HTERT RPE-1 (cell line): ENCODE results near the gene KRTAP10-4.
"Not testable (repeated sequence)": the region's sequence is repeated elsewhere in the genome, so short reads cannot be mapped to it uniquely, and the experiment has no call there.

Experiments used
- in situ Hi-C: fragments of 300-500 bp; cut with MboI; formaldehyde crosslinking; loops from 4 replicates; pipeline ENCODE4 v1.14.3; 2020; ENCODE audit warnings: low sequenced_read_pairs

KRTAP10-4 gene

DNA sequence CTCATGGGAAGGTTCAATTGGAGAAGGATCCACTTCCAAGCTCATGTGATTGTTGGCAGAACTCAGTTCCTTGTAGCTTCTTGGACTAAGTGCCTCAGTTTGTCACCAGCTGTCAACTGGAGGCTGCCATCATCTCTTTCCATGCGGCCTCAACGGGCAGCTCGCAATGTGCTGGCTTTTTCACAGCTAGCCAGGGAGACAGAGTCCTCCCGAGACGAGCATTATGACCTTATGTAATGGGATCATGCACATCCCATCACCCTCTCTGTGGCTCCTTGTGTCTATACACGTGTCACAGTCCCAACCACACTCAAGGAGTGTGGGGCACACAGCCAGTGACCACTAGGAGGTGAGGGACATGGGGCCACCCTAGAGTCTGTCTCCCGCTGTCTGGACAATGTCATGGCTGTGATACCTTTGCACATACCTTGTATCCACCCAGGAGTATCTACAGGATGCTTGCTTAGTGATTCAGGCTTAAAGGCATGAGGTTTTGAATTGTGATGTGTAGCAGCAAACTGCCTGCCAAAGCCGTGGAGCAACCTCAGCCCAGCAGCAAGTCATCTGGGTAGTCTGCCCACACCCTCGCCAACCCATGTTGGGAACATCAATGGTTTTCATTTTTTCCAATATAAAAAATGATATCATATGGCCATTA, 22.7 kb downstream of the KRTAP10-4 start:
- in situ Hi-C loops: no loop called here

DNA sequence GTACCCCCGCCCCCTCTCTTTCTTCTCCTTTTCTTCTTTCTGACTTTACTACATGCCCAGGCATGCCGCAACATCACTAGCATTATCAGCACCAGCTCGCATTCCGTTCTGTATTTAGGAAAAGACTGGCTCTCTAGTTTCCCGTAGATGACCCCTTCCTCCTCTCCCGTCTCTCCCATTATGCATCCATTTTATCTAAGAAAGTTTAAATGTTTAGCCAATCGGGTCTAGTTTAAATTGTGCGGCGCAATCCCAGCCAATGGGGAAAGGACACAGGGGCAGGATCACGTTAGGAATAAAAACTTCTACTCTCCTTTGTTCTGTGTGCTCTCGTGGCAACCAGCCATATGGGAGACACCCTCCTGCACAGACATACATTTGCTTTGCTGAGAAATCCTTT, 24.5 kb downstream of the KRTAP10-4 start:
- in situ Hi-C loops: no loop called here

DNA sequence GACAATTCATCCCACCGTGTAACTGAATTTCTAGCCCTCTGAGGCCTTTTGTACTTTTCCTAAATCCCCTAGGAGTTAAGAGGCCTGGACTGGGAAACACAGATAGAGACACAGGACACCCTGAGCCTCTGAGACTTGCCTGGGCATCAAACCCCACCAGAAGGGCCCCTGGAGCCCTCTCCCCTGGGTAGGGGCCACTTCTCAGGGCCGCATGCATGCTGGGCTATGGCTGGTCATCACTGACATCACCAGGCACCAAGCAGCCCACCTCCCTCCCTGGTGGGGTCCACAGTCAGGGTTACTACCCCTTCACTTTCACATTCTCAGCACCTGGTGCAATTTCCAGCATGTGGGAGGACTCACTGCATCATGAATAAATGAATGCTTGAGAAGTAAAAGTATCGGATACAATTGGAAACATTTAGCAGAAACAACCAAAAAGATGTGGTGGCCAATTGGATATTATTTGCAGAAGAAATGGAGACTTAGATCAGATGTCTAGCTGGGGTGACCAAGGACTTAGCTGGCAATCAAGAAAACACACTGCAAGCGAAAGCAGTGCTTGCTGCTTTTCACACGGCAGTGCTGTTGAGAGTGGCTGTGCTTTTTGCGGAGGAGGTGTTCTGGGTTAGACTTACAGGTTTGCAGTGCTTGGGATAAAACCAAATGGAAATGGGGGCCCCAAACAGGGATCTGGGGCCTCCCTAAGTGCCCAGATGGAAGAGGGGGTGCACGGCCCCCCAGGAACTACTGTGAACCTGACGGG, 25.9 kb downstream of the KRTAP10-4 start:
- in situ Hi-C loops: no loop called here

DNA sequence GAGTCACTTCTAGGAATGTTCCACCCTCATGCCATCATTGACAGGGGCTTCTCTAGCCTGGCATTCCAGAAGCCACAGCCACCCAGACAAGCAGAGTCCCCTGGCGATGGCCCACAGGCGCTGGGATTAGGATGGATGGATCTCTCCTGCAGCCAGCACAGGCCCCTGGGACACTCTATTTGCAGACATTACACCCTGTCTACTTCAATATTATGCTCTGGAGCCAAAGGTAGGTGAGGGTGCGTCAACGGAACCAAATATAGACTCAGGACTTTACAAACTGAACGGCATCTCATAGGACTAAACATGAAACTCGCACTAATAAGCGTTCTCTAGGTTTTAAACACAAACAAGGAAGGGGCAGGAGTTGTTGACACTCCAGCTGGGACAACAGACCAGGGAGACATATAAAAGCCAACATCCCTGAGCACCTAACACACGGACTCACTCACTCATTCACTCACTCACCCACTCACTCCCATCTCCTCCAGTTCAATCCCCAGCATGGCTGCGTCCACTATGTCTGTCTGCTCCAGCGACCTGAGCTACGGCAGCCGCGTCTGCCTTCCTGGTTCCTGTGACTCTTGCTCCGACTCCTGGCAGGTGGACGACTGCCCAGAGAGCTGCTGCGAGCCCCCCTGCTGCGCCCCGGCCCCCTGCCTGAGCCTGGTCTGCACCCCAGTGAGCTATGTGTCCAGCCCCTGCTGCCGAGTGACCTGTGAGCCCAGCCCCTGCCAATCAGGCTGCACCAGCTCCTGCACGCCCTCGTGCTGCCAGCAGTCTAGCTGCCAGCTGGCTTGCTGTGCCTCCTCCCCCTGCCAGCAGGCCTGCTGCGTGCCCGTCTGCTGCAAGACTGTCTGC, 26.8 kb downstream of the KRTAP10-4 start, which contains the start of gene KRTAP10-7:
Gene KRTAP10-7, plus strand, starts transcription at position 480 of the 861 bp plus-strand sequence. Its CDS starts 25 bp downstream, at position 505.
- in situ Hi-C loops: not testable (repeated sequence)

DNA sequence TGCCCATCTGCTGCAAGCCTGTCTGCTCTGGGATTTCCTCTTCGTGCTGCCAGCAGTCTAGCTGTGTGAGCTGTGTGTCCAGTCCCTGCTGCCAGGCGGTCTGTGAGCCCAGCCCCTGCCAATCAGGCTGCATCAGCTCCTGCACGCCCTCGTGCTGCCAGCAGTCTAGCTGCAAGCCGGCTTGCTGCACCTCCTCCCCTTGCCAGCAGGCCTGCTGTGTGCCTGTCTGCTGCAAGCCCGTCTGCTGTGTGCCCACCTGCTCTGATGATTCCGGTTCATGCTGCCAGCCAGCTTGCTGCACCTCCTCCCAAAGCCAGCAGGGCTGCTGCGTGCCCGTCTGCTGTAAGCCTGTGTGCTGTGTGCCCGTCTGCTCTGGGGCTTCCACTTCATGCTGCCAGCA, 27.6 kb downstream of the KRTAP10-4 start:
- in situ Hi-C loops: not testable (repeated sequence)

DNA sequence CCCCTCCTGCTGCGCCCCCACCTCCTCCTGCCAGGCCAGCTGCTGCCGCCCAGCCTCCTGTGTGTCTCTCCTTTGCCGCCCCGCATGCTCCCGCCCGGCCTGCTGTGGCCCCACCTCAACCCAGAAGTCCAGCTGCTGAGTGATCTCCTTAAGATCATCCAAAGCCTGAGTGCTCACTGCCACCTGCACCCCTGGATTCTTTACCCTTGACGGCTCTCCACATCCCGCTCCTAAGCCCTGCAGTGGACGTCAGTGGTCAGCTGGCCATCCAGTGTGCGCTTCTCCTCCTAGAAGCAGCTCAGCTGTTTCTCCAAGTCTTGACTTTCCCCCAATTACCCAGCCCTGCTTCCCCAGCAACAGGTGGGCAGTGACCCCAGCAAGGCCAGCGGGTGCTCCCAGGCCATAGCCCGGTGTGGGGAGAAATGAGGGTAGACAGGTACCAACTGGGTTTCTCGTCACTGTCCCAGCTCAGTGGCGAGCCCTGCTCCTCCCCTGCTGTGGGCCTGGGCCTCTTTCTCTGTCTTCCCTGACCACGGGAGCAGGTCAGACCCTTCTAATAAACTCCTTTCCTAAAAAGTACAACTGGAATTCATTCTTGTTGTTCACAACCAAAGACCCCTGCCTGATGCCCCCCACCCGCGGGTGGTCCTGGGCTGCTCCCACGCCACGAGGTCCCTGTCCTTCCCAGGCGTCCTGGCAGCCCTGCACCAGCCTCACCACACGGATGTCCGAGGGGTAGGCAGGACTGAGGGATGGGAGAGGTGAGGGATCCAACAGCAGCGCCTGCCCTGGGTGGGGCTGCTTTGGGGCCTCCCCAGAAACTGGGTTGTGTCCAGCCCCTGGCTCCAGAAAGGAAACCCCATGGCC, 28.3 kb downstream of the KRTAP10-4 start:
- in situ Hi-C loops: no loop called here

DNA sequence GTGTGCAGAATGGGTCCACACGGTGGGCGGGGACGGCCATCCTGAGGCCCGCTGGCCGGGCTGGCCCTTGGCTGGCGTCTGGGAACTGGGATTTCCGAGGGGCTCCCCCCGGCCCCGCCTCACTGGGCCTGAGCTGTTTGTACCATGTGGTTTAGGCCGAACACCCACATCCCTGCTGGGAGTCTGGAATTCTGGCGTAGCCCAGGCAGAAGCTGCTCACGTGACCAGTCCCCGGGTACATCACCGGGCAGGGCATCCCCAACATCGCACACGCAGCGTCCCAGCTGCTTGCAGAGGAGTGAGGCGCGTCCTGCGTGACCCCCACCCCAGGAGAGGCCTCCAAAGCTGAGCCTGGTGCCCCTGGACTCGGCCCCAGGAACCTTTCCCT, 28.9 kb downstream of the KRTAP10-4 start:
- in situ Hi-C loops: no loop called here

DNA sequence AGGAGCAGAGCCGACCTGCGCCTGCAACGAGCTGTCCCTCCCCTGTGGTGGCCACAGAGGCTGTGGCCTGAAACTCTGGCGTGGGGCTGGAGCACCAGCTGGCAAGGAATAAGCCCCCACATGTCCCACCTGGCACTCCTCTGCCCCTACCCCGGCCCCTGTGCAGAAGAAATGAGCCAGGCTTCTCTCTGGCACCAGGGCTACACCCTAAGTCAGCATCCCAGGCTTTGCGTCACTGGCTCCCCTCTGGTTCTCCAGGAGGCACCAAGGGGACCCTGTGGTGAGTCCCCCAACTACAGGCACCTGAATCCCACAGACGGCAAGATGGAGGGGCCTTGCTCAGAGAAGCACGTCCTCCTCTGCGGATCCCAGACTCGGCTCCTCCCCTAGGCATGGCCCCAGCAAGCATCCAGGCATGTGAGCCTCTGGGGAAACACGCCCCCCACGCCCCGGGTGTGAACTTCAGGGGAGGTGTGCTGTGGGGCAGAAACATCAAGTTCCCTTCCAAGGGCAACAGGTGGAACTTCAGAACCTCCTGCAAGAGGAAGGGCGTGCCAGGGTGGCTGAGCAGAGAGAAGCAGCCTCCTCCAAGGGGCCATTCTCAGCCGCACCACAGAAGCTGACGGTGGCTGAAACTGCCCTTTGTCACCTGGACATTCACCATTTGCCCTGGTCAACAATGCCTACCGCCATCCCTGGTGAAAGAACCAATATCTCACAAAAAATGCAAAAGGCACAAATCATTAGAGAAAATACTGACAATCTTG, 29.8 kb downstream of the KRTAP10-4 start:
- in situ Hi-C loops: no loop called here

DNA sequence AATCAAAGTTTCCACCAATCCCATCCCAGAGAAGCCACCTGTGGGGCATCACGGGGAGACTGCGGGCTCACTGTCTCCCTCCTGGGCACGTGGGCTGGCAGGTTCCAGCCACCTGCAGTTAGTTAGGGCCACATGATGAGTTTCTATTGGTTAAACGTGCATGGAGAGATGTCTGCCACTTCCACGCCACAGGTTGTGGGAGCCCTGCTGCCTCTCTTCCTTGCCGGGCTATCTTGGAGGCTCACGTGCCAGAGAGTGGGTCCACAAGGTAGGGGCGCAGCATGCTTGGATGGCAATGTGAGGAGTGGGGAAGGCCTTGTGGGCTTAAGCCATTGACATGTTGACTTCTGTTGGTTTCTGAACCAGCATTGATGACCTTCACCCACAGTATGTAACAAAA, 30.4 kb downstream of the KRTAP10-4 start:
- in situ Hi-C loops: no loop called here

DNA sequence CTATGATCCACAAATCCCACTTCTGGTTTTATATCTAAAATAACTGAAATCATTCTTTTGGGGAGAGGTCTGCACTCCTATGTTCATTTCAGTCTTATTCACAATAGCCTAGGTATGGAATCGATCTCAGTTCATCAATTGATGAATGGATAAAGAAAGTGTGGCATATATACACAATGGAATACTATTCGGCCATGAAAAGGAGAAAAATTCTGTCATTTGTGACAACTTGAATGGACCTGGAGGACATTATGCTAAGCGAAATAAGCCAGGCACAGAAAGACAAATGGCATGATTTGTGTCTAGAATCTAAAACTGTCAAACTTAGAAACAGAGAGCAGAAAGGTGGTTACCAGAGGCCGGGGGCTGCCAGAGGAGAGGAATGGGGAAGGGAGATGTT, 33.0 kb downstream of the KRTAP10-4 start:
- in situ Hi-C loops: no loop called here

DNA sequence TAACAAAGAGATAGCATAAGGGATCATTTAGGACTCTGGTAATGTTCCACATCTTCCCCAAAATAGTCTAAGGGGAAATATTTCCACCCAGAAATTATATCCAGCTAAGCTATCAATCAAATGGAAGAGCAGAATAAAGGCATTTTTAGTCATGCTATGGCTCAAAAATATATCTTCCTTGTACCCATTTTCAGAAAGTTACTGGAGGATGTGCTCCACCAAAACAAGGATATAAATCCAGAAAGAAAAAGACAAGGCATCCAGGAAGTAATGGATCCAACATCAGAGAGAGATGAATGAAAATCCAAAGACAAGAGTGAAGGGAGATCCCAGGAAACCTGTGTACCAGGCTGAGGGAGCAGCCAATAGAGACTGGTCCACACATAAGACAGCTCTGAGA, 35.7 kb downstream of the KRTAP10-4 start:
- in situ Hi-C loops: no loop called here

DNA sequence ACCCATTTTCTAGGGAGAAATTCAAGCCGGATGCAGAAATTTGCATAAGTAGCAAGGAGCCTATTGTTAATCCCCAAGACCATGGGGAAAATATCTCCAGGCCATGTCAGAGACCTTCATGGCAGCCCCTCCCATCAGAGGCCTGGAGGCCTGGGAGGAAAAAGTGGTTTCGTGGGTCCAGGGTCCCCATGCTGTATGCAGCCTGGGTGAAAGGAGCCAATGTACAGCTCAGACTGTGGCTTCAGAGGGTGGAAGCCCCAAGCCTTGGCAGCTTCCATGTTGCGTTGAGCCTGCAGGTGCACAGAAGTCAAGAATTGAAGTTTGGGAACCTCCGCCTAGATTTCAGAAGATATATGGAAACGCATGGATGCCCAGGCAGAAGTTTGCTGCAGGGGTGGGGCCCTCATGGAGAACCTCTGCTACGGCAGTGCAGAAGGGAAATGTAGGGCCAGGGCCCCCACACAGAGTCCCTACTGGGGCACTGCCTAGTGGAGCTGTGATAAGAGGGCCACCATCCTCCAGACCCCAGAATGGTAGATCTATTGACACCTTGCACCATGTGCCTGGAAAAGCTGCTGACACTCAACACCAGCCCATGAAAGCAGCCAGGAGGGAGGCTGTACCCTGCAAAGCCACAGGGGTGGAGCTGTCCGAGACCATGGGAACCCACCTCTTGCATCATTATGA, 36.8 kb downstream of the KRTAP10-4 start:
- in situ Hi-C loops: not testable (repeated sequence)

DNA sequence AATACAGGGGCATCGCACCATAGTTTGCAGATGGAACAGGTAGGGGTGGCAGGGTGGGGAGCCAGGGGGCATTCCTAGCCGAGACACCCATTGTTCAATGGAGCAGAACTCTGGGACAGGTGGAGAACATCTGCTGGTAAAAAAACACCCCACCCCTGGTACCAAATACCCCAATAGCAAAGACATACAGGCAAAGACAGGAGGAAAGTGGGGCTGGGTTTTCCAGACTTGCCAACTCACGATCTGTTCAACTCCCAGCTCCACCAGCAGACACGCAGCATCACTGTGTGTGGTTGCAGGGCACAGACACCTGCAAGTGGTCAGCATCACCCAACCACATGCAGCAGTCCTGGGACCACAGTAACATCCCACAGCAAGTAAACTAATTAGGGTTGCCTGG, 38.0 kb downstream of the KRTAP10-4 start:
- in situ Hi-C loops: no loop called here

DNA sequence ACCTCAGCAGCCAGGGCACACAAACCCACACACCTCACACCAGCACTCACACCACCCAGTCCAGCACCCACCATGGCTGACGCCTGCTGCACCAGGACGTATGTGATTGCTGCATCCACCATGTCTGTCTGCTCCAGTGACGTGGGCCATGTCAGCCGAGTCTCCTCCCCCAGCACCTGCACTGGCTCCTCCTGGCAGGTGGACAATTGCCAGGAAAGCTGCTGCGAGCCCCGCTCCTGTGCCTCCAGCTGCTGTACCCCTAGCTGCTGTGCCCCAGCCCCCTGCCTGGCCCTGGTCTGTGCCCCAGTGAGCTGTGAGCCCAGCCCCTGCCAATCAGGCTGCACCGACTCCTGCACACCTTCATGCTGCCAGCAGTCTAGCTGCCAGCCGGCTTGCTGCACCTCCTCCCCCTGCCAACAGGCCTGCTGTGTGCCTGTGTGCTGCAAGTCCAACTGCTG, 38.5 kb downstream of the KRTAP10-4 start, which contains the start of gene KRTAP10-8:
Gene KRTAP10-8, plus strand, starts transcription at position 51 of the 458 bp plus-strand sequence. Its CDS starts 22 bp downstream, at position 73.
- in situ Hi-C loops: no loop called here

DNA sequence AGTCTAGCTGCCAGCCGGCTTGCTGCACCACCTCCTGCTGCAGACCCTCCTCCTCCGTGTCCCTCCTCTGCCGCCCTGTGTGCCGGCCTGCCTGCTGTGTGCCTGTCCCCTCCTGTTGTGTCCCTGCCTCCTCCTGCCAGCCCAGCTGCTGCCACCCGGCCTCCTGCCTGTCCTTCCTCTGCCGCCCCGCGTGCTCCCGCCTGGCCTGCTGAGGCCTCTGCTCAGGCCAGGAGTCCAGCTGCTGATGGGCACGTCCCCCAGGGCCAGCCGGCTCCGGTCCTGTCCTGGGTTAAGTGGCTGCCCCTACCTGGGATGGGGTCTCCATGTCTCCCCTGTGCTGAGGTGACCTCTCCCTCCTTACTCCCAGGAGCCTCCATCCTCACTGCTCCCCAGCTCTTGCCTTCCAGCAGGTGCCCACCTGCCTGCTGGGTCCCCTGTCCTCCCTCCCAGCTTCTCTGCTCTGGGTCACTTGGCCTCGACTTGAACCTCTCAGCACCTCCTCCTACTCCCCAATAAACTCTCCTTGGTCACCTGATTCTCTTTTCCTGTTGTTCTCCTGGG, 39.2 kb downstream of the KRTAP10-4 start:
- in situ Hi-C loops: no loop called here

DNA sequence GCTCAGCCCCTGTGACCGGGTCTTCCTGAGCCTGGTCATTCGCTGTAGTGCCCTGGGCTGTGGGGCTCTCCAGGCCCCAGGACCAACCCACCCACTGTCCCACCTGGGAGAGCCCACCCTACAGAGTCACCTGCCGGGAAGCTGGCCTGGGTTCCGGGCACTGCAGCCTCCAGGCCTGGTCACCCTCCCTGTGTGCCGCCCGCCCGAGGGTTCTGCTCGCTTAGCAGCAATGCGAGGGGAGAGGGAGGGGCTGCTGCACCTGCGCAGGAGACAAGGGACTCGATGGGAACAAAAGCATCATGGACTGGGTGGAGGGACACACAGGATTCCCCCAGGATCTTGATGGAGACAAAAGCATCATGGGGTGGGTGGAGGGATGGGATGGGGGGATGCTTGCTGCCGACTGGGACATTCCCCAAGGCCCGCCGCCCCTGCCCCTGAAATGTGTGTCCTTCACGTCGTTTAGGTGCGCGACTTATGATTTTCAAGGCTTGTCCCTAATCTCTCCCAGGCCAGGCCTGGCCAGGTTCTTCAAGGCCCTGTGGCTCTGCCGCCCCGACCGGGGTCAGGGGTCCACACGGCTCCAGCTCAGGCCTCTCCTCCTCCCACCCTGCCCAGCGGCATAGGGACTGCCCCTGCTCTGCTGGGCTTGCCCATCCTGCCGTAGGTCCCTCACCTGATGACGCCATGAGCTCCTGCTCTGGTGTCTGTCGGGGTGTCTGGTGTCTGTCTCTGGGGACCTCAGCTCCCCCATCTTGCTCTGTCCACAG, 40.0 kb downstream of the KRTAP10-4 start:
- in situ Hi-C loops: no loop called here

DNA sequence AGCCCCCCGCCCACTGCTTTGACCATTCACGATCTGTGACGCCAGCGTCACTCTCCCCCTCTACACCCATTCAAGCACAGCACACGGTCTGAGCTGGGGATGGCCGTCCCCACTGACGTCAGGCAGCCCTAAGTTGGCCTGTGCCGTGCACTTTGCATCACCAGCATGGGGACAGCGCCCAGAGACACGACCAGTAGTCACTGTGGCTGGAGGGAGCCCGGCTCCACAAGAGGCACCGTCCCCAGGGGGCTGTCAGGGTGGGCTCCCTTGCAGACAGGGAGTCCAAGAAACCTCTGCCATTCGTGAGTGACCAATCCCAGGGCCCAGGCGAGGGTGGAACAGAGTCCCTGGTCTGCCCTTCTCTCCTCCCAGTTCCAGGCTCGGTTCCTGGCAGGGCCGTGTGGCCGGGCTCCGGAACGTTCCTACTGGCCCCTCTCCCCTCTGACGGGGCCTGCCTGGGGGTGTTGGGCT, 40.7 kb downstream of the KRTAP10-4 start:
- in situ Hi-C loops: no loop called here

DNA sequence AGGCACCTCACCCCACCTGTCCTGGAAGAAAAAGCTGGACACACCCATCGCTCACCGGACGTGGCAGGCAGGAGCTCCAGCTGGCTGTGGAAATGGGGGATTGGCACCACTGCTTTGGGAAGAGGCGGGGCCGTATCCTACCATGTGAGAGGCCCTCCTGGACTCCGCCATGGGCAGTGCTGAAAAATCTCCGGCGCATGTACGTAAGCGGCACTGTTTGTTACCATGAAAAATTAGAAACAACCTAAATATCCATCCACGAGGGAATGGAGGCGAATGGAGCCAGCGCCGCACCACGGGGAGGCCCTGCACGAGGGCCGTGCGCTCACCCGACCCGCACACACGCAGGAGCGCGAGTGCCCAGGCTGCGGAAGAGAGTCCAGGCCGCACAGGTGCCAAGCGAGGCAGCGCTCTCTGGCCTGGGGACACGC, 41.4 kb downstream of the KRTAP10-4 start:
- in situ Hi-C loops: no loop called here
